Measurements from ENCODE around the gene GSTK1. TPM values are rescaled to one million over a fixed set of nuclear protein-coding genes. Genes with fewer than 3 reads are reported as not detected.

The GSTK1 gene
- total RNA-seq, 2 experiments from 2014 or later, result 245 to 259 TPM

DNA sequence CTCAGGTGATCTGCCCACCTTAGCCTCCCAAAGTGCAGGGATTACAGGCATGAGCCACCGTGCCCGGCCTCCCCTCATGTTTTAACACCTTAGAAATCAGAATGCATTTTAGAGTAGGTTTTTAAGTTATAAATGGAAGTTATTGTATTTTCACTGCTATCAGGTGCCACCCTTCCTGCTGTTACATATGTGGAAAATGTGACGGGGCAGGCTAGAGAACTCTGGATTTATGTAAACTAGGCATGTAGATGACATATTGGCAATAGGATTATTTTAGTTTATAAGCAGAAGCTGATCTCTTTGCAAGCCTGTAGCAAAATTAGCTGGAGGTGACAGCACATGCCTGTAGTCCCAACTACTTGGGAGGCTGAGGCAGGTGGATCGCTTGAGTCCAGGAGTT lies 27.1 kb downstream of the GSTK1 start:
- no peak for DNase-seq
- Mint-ChIP-seq H3K36me3 (ENCODE audit: low read depth) (peaks cover 63% of the 10 kb centered on the region), H3K9me3 (no peaks in the 10 kb centered on the region), H3K4me3 (peak overlapping the region; percentile 96), H3K27me3 (no peaks in the 10 kb centered on the region), H3K4me1 (ENCODE audit: low read depth) (peaks cover 66% of the 10 kb centered on the region), H3K27ac (peak overlapping the region; percentile 88)
- no peaks in the 10 kb centered on the region for H3K9me3 ChIP-seq (ENCODE audit: control insufficient read depth in 1 of 2, insufficient read depth in 1 of 2, low read length in 2 of 2)
- TF ChIP-seq, protein P1, sequence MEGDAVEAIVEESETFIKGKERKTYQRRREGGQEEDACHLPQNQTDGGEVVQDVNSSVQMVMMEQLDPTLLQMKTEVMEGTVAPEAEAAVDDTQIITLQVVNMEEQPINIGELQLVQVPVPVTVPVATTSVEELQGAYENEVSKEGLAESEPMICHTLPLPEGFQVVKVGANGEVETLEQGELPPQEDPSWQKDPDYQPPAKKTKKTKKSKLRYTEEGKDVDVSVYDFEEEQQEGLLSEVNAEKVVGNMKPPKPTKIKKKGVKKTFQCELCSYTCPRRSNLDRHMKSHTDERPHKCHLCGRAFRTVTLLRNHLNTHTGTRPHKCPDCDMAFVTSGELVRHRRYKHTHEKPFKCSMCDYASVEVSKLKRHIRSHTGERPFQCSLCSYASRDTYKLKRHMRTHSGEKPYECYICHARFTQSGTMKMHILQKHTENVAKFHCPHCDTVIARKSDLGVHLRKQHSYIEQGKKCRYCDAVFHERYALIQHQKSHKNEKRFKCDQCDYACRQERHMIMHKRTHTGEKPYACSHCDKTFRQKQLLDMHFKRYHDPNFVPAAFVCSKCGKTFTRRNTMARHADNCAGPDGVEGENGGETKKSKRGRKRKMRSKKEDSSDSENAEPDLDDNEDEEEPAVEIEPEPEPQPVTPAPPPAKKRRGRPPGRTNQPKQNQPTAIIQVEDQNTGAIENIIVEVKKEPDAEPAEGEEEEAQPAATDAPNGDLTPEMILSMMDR (IDR thresholded peaks at IDR 0.05), result no peak
- no peaks in the 10 kb centered on the region for H3K27me3 ChIP-seq (ENCODE audit: control insufficient read depth in 1 of 2, insufficient read depth in 2 of 2, low read length in 2 of 2)
- no peak overlapping the region for H3K27ac ChIP-seq (ENCODE audit: low read depth in 1 of 2, low read length in 2 of 2)
- H3K36me3 ChIP-seq (ENCODE audit: insufficient read depth, low read length), result peaks cover 49% of the 10 kb centered on the region
- ChIA-PET CTCF (interaction anchor here (0.9 to 4.1 kb wide), 6 partner anchors 9 to 75 kb away, joined by 3 to 19 read pairs (median 6); no protein-coding TSS in a partner anchor), POLR2A (interaction anchor here (1.2 kb wide), 3 partner anchors 11 to 118 kb away, joined by 3 to 6 read pairs (median 4); no protein-coding TSS in a partner anchor)
- intact Hi-C loops (cut with DNase I, micrococcal nuclease), result loop anchor here in 1 of 2 experiments (10.0 kb wide), 1 partner anchor 615 kb away; the partner anchor contains the start of gene TCAF1
- H3K4me3 ChIP-seq (ENCODE audit: low read length), result peak overlapping the region; percentile 95
- H3K4me1 ChIP-seq (ENCODE audit: insufficient read depth, low read length), result peaks cover 30% of the 10 kb centered on the region
- ATAC-seq (ENCODE audit: poor library complexity), result no peak

DNA sequence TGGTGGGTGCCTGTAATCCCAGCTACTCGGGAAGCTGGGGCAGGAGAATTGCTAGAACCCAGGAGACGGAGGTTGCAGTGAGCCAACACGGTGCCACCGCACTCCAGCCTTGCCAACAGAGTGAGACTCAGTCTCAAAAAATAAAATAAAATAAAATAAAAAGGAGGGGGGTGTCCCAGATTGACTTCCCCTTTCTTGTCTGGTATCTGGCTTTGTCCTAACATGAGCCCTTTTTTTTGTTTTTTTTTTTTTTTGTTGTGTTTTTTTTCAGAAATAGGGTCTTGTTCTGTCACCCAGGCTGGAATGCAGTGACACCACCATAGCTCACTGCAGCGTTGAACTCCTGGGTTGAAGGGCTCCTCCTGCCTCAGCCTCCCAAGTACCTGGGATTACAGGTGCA lies 29.6 kb downstream of the GSTK1 start:
- no peaks in the 10 kb centered on the region for H3K9me3 ChIP-seq (ENCODE audit: control insufficient read depth in 1 of 2, insufficient read depth in 1 of 2, low read length in 2 of 2)
- DNase-seq (no peak), ATAC-seq (ENCODE audit: poor library complexity) (no peak)
- intact Hi-C loops (cut with DNase I, micrococcal nuclease), result loop anchor here in 1 of 2 experiments (10.0 kb wide), 1 partner anchor 612 kb away; the partner anchor contains the start of gene TCAF1
- TF ChIP-seq, protein P1 (IDR thresholded peaks at IDR 0.05), result no peak
- H3K4me1 ChIP-seq (ENCODE audit: insufficient read depth, low read length), result peaks cover 22% of the 10 kb centered on the region
- peaks cover 74% of the 10 kb centered on the region for H3K4me1 Mint-ChIP-seq (ENCODE audit: low read depth)
- H3K27me3 ChIP-seq (ENCODE audit: control insufficient read depth in 1 of 2, insufficient read depth in 2 of 2, low read length in 2 of 2), result no peaks in the 10 kb centered on the region
- no peaks in the 10 kb centered on the region for H3K9me3 Mint-ChIP-seq
- ChIA-PET POLR2A (interaction anchor here (1.6 to 1.9 kb wide), 3 partner anchors 13 to 52 kb away, joined by 6 to 8 read pairs (median 6); partner anchors contain the start of gene GSTK1), CTCF (interaction anchor here (4.1 kb wide), 1 partner anchor 52 kb away, joined by 19 read pairs; no protein-coding TSS in a partner anchor)
- H3K36me3 ChIP-seq (ENCODE audit: insufficient read depth, low read length), result peaks cover 67% of the 10 kb centered on the region
- no peak overlapping the region for H3K27ac ChIP-seq (ENCODE audit: low read depth in 1 of 2, low read length in 2 of 2)
- H3K4me3 Mint-ChIP-seq, result no peak overlapping the region
- H3K27ac Mint-ChIP-seq, result no peak overlapping the region
- H3K27me3 Mint-ChIP-seq, result no peaks in the 10 kb centered on the region
- peaks cover 87% of the 10 kb centered on the region for H3K36me3 Mint-ChIP-seq (ENCODE audit: low read depth)
- H3K4me3 ChIP-seq (ENCODE audit: low read length), result no peak overlapping the region

DNA sequence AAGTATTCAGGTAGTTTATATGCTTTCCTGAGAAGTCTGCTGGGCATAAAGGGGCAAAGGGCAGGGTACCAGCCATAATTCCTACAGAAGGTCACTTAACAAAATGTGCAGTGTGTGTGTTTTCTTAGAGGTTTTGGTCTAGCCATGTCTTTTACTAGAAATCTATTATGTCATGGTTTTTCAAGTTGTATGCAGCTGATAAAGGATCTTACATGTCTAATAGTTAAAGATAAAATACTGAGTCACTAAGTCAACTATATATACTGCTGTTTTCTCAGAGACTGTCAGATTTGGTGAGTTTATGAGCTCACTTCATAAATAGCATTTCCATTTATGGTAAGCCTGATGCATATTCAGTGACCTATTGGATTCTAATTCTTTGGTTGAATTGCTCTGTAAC lies 32.6 kb downstream of the GSTK1 start:
- Histone ChIP-seq H3K27ac (ENCODE audit: low read depth in 1 of 2, low read length in 2 of 2) (no peak overlapping the region), H3K27me3 (ENCODE audit: control insufficient read depth in 1 of 2, insufficient read depth in 2 of 2, low read length in 2 of 2) (no peaks in the 10 kb centered on the region), H3K4me1 (ENCODE audit: insufficient read depth, low read length) (peaks cover 10% of the 10 kb centered on the region), H3K36me3 (ENCODE audit: insufficient read depth, low read length) (peaks cover 86% of the 10 kb centered on the region), H3K9me3 (ENCODE audit: control insufficient read depth in 1 of 2, insufficient read depth in 1 of 2, low read length in 2 of 2) (no peaks in the 10 kb centered on the region), H3K4me3 (ENCODE audit: low read length) (no peak overlapping the region)
- Mint-ChIP-seq H3K27me3 (no peaks in the 10 kb centered on the region), H3K4me1 (ENCODE audit: low read depth) (peaks cover 64% of the 10 kb centered on the region), H3K4me3 (no peak overlapping the region), H3K9me3 (no peaks in the 10 kb centered on the region), H3K27ac (peak overlapping the region; percentile 22), H3K36me3 (ENCODE audit: low read depth) (peaks cover 93% of the 10 kb centered on the region)
- intact Hi-C loops (cut with DNase I, micrococcal nuclease), result loop anchor here in 1 of 2 experiments (10.0 kb wide), 1 partner anchor 609 kb away; the partner anchor contains the start of gene TCAF1
- ChIA-PET POLR2A (interaction anchor here (1.7 to 2.1 kb wide), 3 partner anchors 8 to 55 kb away, joined by 4 to 12 read pairs (median 7); partner anchors contain the start of gene CASP2), CTCF (interaction anchor here (0.6 to 7.2 kb wide), 5 partner anchors 51 to 81 kb away, joined by 3 to 92 read pairs (median 3); no protein-coding TSS in a partner anchor)
- ATAC-seq (ENCODE audit: poor library complexity), result no peak
- no peak for DNase-seq
- TF ChIP-seq, protein P1 (IDR thresholded peaks at IDR 0.05), result no peak
